SK-N-SH treated with all-trans-retinoic acid at 6 μM for 48 hours (cell line): ENCODE data around the gene HTR6.
A peak's percentile ranks its signal among the peaks of the same experiment; 100 is the strongest.

Source experiments
- ARNTL ChIP-seq: fragments of 450-650 bp; formaldehyde crosslinking; IDR thresholded peaks from 2 replicates; pipeline ENCODE4 v1.5.0; 2020; ENCODE audit warnings: low read depth, mild to moderate bottlenecking, moderate library complexity, borderline replicate concordance
- CREB5 ChIP-seq: fragments of 250-450 bp; sonication (Bioruptor Pico); IDR thresholded peaks from 2 replicates; pipeline ENCODE4 v1.5.1; 2020; ENCODE audit warnings: low read depth, mild to moderate bottlenecking, moderate library complexity
- ESRRG ChIP-seq: fragments of 250-450 bp; sonication (Bioruptor Pico); IDR thresholded peaks from 2 replicates; pipeline ENCODE4 v1.6.1; 2021; ENCODE audit warnings: mild to moderate bottlenecking
- OSR1 ChIP-seq: fragments of 250-450 bp; sonication (Bioruptor Pico); IDR thresholded peaks from 2 replicates; pipeline ENCODE4 v1.8.0; 2022; ENCODE audit warnings: moderate library complexity, mild to moderate bottlenecking, inconsistent platforms
- SNAI2 ChIP-seq: fragments of 250-450 bp; sonication (Bioruptor Pico); IDR thresholded peaks from 2 replicates; pipeline ENCODE4 v1.5.0; 2020; ENCODE audit warnings: mild to moderate bottlenecking, moderate library complexity
- TOX ChIP-seq: fragments of 250-450 bp; sonication (Bioruptor Pico); IDR thresholded peaks from 2 replicates; pipeline ENCODE4 v1.8.0; 2021; ENCODE audit warnings: mild to moderate bottlenecking, moderate library complexity, borderline replicate concordance
- ZFP3 ChIP-seq: fragments of 250-450 bp; sonication (Bioruptor Pico); IDR thresholded peaks from 2 replicates; pipeline ENCODE4 v1.5.0; 2020; ENCODE audit warnings: mild to moderate bottlenecking, moderate library complexity
- ZFP30 ChIP-seq: fragments of 450-650 bp; formaldehyde crosslinking; IDR thresholded peaks from 2 replicates; pipeline ENCODE4 v1.5.0; 2022; ENCODE audit warnings: mild to moderate bottlenecking, moderate library complexity
- ZNF565 ChIP-seq: fragments of 450-650 bp; formaldehyde crosslinking; conservative IDR thresholded peaks from 2 replicates; pipeline ENCODE4 v1.5.0; 2020; ENCODE audit warnings: low read depth, mild to moderate bottlenecking, moderate library complexity
- ZNF70 ChIP-seq: fragments of 450-650 bp; formaldehyde crosslinking; IDR thresholded peaks from 2 replicates; pipeline ENCODE4 v1.5.0; 2020; ENCODE audit warnings: mild to moderate bottlenecking, moderate library complexity
- ZNF8 ChIP-seq: fragments of 450-650 bp; formaldehyde crosslinking; IDR thresholded peaks from 2 replicates; pipeline ENCODE4 v1.5.0; 2020; ENCODE audit warnings: mild to moderate bottlenecking, moderate library complexity
- TF ChIP-seq, protein P1 (sequence below): fragments of 250-450 bp; sonication (Bioruptor Pico); IDR thresholded peaks from 2 replicates; pipeline ENCODE4 v1.8.0; 2020; ENCODE audit warnings: mild to moderate bottlenecking, moderate library complexity, borderline replicate concordance
- TF ChIP-seq, protein P2 (sequence below): fragments of 250-450 bp; sonication (Bioruptor Pico); IDR thresholded peaks from 2 replicates; pipeline ENCODE4 v1.5.0; 2020; ENCODE audit warnings: mild to moderate bottlenecking, moderate library complexity

GRCh38 chr1:19622204-19622603 is 42.5 kb upstream of the HTR6 start:
- TF ChIP-seq, protein P1, sequence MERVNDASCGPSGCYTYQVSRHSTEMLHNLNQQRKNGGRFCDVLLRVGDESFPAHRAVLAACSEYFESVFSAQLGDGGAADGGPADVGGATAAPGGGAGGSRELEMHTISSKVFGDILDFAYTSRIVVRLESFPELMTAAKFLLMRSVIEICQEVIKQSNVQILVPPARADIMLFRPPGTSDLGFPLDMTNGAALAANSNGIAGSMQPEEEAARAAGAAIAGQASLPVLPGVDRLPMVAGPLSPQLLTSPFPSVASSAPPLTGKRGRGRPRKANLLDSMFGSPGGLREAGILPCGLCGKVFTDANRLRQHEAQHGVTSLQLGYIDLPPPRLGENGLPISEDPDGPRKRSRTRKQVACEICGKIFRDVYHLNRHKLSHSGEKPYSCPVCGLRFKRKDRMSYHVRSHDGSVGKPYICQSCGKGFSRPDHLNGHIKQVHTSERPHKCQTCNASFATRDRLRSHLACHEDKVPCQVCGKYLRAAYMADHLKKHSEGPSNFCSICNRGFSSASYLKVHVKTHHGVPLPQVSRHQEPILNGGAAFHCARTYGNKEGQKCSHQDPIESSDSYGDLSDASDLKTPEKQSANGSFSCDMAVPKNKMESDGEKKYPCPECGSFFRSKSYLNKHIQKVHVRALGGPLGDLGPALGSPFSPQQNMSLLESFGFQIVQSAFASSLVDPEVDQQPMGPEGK (CRISPR knock-in tag): no peak
- TF ChIP-seq, protein P2, sequence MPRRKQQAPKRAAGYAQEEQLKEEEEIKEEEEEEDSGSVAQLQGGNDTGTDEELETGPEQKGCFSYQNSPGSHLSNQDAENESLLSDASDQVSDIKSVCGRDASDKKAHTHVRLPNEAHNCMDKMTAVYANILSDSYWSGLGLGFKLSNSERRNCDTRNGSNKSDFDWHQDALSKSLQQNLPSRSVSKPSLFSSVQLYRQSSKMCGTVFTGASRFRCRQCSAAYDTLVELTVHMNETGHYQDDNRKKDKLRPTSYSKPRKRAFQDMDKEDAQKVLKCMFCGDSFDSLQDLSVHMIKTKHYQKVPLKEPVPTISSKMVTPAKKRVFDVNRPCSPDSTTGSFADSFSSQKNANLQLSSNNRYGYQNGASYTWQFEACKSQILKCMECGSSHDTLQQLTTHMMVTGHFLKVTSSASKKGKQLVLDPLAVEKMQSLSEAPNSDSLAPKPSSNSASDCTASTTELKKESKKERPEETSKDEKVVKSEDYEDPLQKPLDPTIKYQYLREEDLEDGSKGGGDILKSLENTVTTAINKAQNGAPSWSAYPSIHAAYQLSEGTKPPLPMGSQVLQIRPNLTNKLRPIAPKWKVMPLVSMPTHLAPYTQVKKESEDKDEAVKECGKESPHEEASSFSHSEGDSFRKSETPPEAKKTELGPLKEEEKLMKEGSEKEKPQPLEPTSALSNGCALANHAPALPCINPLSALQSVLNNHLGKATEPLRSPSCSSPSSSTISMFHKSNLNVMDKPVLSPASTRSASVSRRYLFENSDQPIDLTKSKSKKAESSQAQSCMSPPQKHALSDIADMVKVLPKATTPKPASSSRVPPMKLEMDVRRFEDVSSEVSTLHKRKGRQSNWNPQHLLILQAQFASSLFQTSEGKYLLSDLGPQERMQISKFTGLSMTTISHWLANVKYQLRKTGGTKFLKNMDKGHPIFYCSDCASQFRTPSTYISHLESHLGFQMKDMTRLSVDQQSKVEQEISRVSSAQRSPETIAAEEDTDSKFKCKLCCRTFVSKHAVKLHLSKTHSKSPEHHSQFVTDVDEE (CRISPR knock-in tag): no peak
- TF ChIP-seq ZFP30 (CRISPR knock-in tag) (no peak), OSR1 (CRISPR knock-in tag) (no peak), ZNF565 (CRISPR knock-in tag) (no peak), ZNF70 (CRISPR knock-in tag) (no peak), ARNTL (CRISPR knock-in tag) (no peak), CREB5 (CRISPR knock-in tag) (peak; percentile 31; the same call in 1 of the 2 replicates), SNAI2 (CRISPR knock-in tag) (no peak), ZFP3 (CRISPR knock-in tag) (no peak), TOX (CRISPR knock-in tag) (no peak), ZNF8 (CRISPR knock-in tag) (no peak), ESRRG (CRISPR knock-in tag) (no peak)
